NCI-H2196 treated with DMSO at 0.1 percent for 48 hours (cell line): ENCODE data around the gene TCP10L.
"Not testable (repeated sequence)": the region's sequence is repeated elsewhere in the genome, so short reads cannot be mapped to it uniquely, and the experiment has no call there.

ENCODE experiments used
- DNase-seq: peaks from one replicate; lab custom pipeline; 2025; ENCODE audit not compliant: unreplicated experiment; lab: John Stamatoyannopoulos, UW

Gene TCP10L

GRCh38 chr21:32558106-32558505 is 27.2 kb downstream of the TCP10L start:
- DNase-seq: no peak

- no peak for DNase-seq
Observed at GRCh38 chr21:32554832-32555638, 30.3 kb downstream of the TCP10L start.

- no peak for DNase-seq
Observed at GRCh38 chr21:32549886-32550285, 35.4 kb downstream of the TCP10L start.

- DNase-seq: no peak
Observed at GRCh38 chr21:32549440-32549839, 35.9 kb downstream of the TCP10L start.

- DNase-seq: no peak
Observed at GRCh38 chr21:32548978-32549377, 36.3 kb downstream of the TCP10L start.

GRCh38 chr21:32547018-32547417 is 38.3 kb downstream of the TCP10L start:
- DNase-seq: no peak

- no peak for DNase-seq
Observed at GRCh38 chr21:32545948-32546441, 39.3 kb downstream of the TCP10L start.

- no peak for DNase-seq
Observed at GRCh38 chr21:32544697-32545096, 40.6 kb downstream of the TCP10L start.

GRCh38 chr21:32543975-32544374 is 41.3 kb downstream of the TCP10L start:
- no peak for DNase-seq

GRCh38 chr21:32543056-32543455 is 42.3 kb downstream of the TCP10L start:
- not testable (repeated sequence) for DNase-seq

- no peak for DNase-seq
Observed at GRCh38 chr21:32539378-32539777, 45.9 kb downstream of the TCP10L start.

- DNase-seq: no peak
Observed at GRCh38 chr21:32538147-32538792, 47.1 kb downstream of the TCP10L start.

GRCh38 chr21:32537569-32537881 is 47.8 kb downstream of the TCP10L start:
- DNase-seq: peak; percentile 14

GRCh38 chr21:32535612-32536011 is 49.7 kb downstream of the TCP10L start:
- no peak for DNase-seq

- DNase-seq: no peak
Observed at GRCh38 chr21:32534113-32534512, 51.2 kb downstream of the TCP10L start.

- no peak for DNase-seq
Observed at GRCh38 chr21:32533611-32534010, 51.7 kb downstream of the TCP10L start.

GRCh38 chr21:32533053-32533452 is 52.3 kb downstream of the TCP10L start:
- no peak for DNase-seq

GRCh38 chr21:32532636-32533035 is 52.7 kb downstream of the TCP10L start:
- no peak for DNase-seq

GRCh38 chr21:32531561-32531960 is 53.8 kb downstream of the TCP10L start:
- not testable (repeated sequence) for DNase-seq

GRCh38 chr21:32530809-32531208 is 54.5 kb downstream of the TCP10L start:
- DNase-seq: not testable (repeated sequence)

GRCh38 chr21:32529679-32530078 is 55.6 kb downstream of the TCP10L start:
- DNase-seq: no peak

GRCh38 chr21:32525282-32525681 is 60.0 kb downstream of the TCP10L start:
- DNase-seq: no peak
